HG02763 (cell line): Measurements from ENCODE around the gene GRK6.
"Not testable (repeated sequence)": the region's sequence is repeated elsewhere in the genome, so short reads cannot be mapped to it uniquely, and the experiment has no call there.

Experiments
- ATAC-seq: cut with Tn5 transposase; IDR thresholded peaks from one replicate; pipeline ENCODE4 v1.9.1; 2021; ENCODE audit warnings: mild to moderate bottlenecking, moderate library complexity; ENCODE audit not compliant: unreplicated experiment

The GRK6 gene

GRCh38 chr5:177397875-177398390, 28.5 kb upstream of the GRK6 start:
- ATAC-seq, result no peak

GRCh38 chr5:177399997-177400868, 26.2 kb upstream of the GRK6 start, which contains the start of gene PFN3:
Gene PFN3 (minus strand): TSS chr5:177400661. CDS start chr5:177400576, 85 bp downstream.
- no peak for ATAC-seq

GRCh38 chr5:177402271-177403043, 24.0 kb upstream of the GRK6 start:
- no peak for ATAC-seq

GRCh38 chr5:177403102-177403791, 23.2 kb upstream of the GRK6 start:
- peak; percentile 17 for ATAC-seq

GRCh38 chr5:177403792-177404640, 22.5 kb upstream of the GRK6 start:
- peak; percentile 71 for ATAC-seq

- ATAC-seq, result no peak
Observed at GRCh38 chr5:177404641-177405179, 21.8 kb upstream of the GRK6 start.

- ATAC-seq, result no peak
Observed at GRCh38 chr5:177405312-177405711, 21.2 kb upstream of the GRK6 start.

GRCh38 chr5:177405805-177406204, 20.7 kb upstream of the GRK6 start:
- no peak for ATAC-seq

- ATAC-seq, result no peak
Observed at GRCh38 chr5:177409043-177409801, 17.3 kb upstream of the GRK6 start, which contains the start of gene F12. Gene F12 (minus strand): TSS chr5:177409564. CDS start chr5:177409527, 37 bp downstream.

- no peak for ATAC-seq
Observed at GRCh38 chr5:177410575-177410974, 15.9 kb upstream of the GRK6 start.

GRCh38 chr5:177412603-177413233, 13.8 kb upstream of the GRK6 start:
- peak; percentile 53 for ATAC-seq

GRCh38 chr5:177414481-177414880, 12.0 kb upstream of the GRK6 start:
- ATAC-seq, result no peak

- not testable (repeated sequence) for ATAC-seq
Observed at GRCh38 chr5:177417081-177417480, 9.4 kb upstream of the GRK6 start.

GRCh38 chr5:177419046-177419445, 7.4 kb upstream of the GRK6 start:
- ATAC-seq, result no peak

GRCh38 chr5:177420472-177420871, 6.0 kb upstream of the GRK6 start:
- ATAC-seq, result not testable (repeated sequence)

GRCh38 chr5:177421062-177421798, 5.2 kb upstream of the GRK6 start:
- no peak for ATAC-seq

GRCh38 chr5:177423671-177424070, 2.8 kb upstream of the GRK6 start:
- no peak for ATAC-seq
